ENCODE results near the gene CENPP.

DNA sequence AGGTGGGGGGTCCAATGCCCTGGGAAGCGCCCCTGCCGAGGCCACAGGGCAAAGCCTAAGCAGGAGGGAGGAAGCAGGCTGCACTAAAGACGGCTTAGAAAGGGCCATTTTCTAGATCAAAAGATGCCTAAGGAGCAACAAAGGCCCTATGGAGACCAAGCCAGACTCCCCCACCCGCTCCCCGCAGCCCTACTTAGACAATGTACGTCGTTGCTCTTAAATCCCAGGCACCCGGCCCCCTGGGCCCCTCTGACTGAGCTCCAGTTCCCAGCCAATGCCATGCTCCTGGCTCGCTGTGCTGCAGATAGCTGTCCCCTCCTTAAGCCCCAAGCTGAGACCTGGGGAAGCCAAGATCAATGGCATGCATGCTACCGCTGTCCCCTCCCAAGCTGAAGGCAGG is 333.8 kb downstream of the CENPP start:
- TF ChIP-seq CTCF (IDR thresholded peaks at IDR 0.05; ENCODE audit: low read length) = no peak
- TF ChIP-seq EZH2 (optimal IDR thresholded peaks at IDR 0.05; ENCODE audit: low read depth, low read length) = no peak
- TF ChIP-seq EZH2phosphoT487 (IDR thresholded peaks at IDR 0.05; ENCODE audit: low read length) = no peak

Data from MM.1S (cell line).